Ishikawa (cell line): ENCODE results near the gene NUDC.

Source experiments
- CEBPB ChIP-seq: IDR thresholded peaks from 2 replicates; pipeline ENCODE4 v1.6.1; 2012
- CREB1 ChIP-seq: IDR thresholded peaks from 2 replicates; pipeline ENCODE4 v1.6.1; 2012; ENCODE audit warnings: low read depth
- EP300 ChIP-seq: IDR thresholded peaks from 2 replicates; pipeline ENCODE4 v1.6.1; 2012; ENCODE audit warnings: borderline replicate concordance
- RAD21 ChIP-seq: IDR thresholded peaks from 2 replicates; pipeline ENCODE4 v1.6.1; 2012; ENCODE audit warnings: low read depth
- TAF1 ChIP-seq: IDR thresholded peaks from 2 replicates; pipeline ENCODE4 v1.6.1; 2012; ENCODE audit warnings: low read depth, mild to moderate bottlenecking
- TCF12 ChIP-seq: IDR thresholded peaks from 2 replicates; pipeline ENCODE4 v1.6.1; 2012; ENCODE audit warnings: low read depth
- ZBTB7A ChIP-seq: IDR thresholded peaks from 2 replicates; pipeline ENCODE4 v1.6.1; 2012; ENCODE audit warnings: low read depth
- TF ChIP-seq, protein P1 (sequence below): IDR thresholded peaks from 2 replicates; pipeline ENCODE4 v1.6.1; 2012
- TF ChIP-seq, protein P2 (sequence below): IDR thresholded peaks from 2 replicates; pipeline ENCODE4 v1.6.1; 2012
- TF ChIP-seq, protein P3 (sequence below): IDR thresholded peaks from 2 replicates; pipeline ENCODE4 v1.6.1; 2012; ENCODE audit warnings: low read depth, mild to moderate bottlenecking

DNA sequence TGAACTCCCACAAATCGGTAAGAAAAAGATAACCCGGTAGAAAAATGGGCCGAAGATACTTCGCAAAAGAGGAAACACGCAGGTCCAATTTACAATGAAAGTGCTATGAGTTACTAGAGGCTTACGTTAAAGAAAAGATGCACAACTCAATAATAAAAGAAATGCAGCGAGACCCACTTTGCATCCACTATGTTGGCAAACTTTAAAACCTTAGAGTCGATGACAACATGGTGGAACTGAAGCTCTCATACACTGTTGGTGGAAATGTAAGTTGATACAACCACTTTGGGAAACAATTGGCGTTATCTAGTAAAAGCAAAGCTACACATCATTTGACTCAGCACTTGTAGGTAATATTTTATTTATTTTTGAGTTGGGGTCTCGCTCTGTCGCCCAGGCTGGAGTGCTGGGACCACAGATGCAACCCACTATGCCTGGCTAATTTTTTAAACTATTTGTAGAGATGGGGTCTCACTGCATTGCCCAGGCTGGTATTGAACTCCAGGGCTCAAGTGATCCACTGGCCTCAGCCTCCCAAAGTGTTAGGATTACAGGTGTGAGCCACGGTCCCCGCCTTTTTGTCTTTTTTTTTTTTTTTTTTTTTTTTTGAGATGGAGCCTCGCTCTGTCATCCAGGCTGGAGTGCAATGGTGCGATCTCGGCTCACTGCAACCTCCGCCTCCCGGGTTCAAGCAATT lies 20.6 kb upstream of the NUDC start:
- TF ChIP-seq, protein P1, sequence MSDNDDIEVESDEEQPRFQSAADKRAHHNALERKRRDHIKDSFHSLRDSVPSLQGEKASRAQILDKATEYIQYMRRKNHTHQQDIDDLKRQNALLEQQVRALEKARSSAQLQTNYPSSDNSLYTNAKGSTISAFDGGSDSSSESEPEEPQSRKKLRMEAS = no peak
- TF ChIP-seq ZBTB7A (no peak), TAF1 (no peak), RAD21 (no peak), EP300 (no peak), CREB1 (no peak), CEBPB (no peak), TCF12 (no peak)
- TF ChIP-seq, protein P2, sequence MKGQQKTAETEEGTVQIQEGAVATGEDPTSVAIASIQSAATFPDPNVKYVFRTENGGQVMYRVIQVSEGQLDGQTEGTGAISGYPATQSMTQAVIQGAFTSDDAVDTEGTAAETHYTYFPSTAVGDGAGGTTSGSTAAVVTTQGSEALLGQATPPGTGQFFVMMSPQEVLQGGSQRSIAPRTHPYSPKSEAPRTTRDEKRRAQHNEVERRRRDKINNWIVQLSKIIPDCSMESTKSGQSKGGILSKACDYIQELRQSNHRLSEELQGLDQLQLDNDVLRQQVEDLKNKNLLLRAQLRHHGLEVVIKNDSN = no peak
- TF ChIP-seq, protein P3, sequence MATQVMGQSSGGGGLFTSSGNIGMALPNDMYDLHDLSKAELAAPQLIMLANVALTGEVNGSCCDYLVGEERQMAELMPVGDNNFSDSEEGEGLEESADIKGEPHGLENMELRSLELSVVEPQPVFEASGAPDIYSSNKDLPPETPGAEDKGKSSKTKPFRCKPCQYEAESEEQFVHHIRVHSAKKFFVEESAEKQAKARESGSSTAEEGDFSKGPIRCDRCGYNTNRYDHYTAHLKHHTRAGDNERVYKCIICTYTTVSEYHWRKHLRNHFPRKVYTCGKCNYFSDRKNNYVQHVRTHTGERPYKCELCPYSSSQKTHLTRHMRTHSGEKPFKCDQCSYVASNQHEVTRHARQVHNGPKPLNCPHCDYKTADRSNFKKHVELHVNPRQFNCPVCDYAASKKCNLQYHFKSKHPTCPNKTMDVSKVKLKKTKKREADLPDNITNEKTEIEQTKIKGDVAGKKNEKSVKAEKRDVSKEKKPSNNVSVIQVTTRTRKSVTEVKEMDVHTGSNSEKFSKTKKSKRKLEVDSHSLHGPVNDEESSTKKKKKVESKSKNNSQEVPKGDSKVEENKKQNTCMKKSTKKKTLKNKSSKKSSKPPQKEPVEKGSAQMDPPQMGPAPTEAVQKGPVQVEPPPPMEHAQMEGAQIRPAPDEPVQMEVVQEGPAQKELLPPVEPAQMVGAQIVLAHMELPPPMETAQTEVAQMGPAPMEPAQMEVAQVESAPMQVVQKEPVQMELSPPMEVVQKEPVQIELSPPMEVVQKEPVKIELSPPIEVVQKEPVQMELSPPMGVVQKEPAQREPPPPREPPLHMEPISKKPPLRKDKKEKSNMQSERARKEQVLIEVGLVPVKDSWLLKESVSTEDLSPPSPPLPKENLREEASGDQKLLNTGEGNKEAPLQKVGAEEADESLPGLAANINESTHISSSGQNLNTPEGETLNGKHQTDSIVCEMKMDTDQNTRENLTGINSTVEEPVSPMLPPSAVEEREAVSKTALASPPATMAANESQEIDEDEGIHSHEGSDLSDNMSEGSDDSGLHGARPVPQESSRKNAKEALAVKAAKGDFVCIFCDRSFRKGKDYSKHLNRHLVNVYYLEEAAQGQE = no peak
